DND-41 (cell line): Measurements from ENCODE around the gene INHBB.

ENCODE experiments used
- EZH2 ChIP-seq: IDR thresholded peaks from 3 replicates; pipeline ENCODE4 v1.6.1; 2012; ENCODE audit warnings: borderline replicate concordance, low read depth, mild to moderate bottlenecking, moderate library complexity, low read length, inconsistent platforms; ENCODE audit not compliant: severe bottlenecking
- TF ChIP-seq, protein P1 (sequence below): IDR thresholded peaks from 2 replicates; pipeline ENCODE4 v1.5.1; 2012; ENCODE audit warnings: borderline replicate concordance, low read length, moderate library complexity, mild to moderate bottlenecking; ENCODE audit not compliant: poor library complexity, severe bottlenecking; ENCODE audit errors: extremely low read depth

DNA sequence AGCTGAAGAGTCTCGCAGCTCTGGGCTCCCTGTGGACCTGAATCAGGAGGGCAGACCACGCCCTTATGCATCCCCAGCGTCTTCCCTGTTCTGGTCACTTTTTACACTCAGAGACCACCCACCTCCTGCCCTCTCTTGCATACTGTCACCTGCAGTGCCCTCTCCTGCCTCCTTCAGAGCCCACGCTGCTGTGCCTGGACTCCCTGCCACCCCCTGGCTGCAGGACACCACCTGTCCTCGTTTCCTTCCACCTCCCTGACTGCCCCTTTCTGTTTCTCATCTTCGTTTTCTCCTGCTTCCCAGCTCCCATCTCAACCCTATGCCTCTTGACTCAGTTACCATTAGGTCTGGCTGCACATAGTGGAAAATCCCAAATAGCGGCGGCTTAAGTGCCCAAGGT is 9.2 kb upstream of the INHBB start:
- TF ChIP-seq, protein P1, sequence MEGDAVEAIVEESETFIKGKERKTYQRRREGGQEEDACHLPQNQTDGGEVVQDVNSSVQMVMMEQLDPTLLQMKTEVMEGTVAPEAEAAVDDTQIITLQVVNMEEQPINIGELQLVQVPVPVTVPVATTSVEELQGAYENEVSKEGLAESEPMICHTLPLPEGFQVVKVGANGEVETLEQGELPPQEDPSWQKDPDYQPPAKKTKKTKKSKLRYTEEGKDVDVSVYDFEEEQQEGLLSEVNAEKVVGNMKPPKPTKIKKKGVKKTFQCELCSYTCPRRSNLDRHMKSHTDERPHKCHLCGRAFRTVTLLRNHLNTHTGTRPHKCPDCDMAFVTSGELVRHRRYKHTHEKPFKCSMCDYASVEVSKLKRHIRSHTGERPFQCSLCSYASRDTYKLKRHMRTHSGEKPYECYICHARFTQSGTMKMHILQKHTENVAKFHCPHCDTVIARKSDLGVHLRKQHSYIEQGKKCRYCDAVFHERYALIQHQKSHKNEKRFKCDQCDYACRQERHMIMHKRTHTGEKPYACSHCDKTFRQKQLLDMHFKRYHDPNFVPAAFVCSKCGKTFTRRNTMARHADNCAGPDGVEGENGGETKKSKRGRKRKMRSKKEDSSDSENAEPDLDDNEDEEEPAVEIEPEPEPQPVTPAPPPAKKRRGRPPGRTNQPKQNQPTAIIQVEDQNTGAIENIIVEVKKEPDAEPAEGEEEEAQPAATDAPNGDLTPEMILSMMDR = no peak
- TF ChIP-seq EZH2 = no peak
